GM23338 (cell line): ENCODE results near the gene SCAANT1. TPM values are rescaled to one million over a fixed set of nuclear protein-coding genes. Genes with fewer than 3 reads are reported as not detected.

Experiments used
- ATAC-seq: fragments of 200-7000 bp; cut with Tn5 transposase; 3 replicates; pipeline ENCODE4 v1.9.1; 2020
- DNase-seq: peaks from one replicate; pipeline ENCODE4 v3.0.0-alpha.2; 2015; ENCODE audit warnings: low spot score
- H2AFZ ChIP-seq: fragments of 200-600 bp; sonication (generic); 2 replicates; pipeline ENCODE4 v1.8.0; 2016; ENCODE audit warnings: antibody characterized with exemption, mild to moderate bottlenecking, moderate library complexity
- H3F3A ChIP-seq: fragments of 200-600 bp; sonication (generic); replicated peaks from 2 replicates; pipeline ENCODE4 v1.8.0; 2017; ENCODE audit warnings: antibody characterized with exemption, mixed run types, low read depth
- H3K27ac ChIP-seq: fragments of 200-600 bp; sonication (generic); 2 replicates; pipeline ENCODE4 v1.6.1; 2016; ENCODE audit warnings: low read depth
- H3K27me3 ChIP-seq: fragments of 200-600 bp; sonication (generic); 2 replicates; pipeline ENCODE4 v1.8.0; 2016; ENCODE audit warnings: mild to moderate bottlenecking, mixed run types, moderate library complexity; ENCODE audit not compliant: insufficient read depth
- H3K36me3 ChIP-seq: fragments of 200-600 bp; sonication (generic); 2 replicates; pipeline ENCODE4 v1.8.0; 2016; ENCODE audit warnings: mild to moderate bottlenecking; ENCODE audit not compliant: insufficient read depth
- H3K4me1 ChIP-seq: fragments of 200-600 bp; sonication (generic); 2 replicates; pipeline ENCODE4 v1.8.0; 2016; ENCODE audit warnings: mild to moderate bottlenecking, moderate library complexity; ENCODE audit not compliant: insufficient read depth
- H3K4me2 ChIP-seq: fragments of 200-600 bp; sonication (generic); 2 replicates; pipeline ENCODE4 v1.7.1; 2017; ENCODE audit warnings: mixed run types
- H3K4me3 ChIP-seq: fragments of 200-600 bp; sonication (generic); 2 replicates; pipeline ENCODE4 v1.6.1; 2016; ENCODE audit warnings: mixed run types
- H3K79me2 ChIP-seq: fragments of 200-600 bp; sonication (generic); replicated peaks from 2 replicates; pipeline ENCODE4 v1.8.0; 2017; ENCODE audit warnings: mild to moderate bottlenecking; ENCODE audit not compliant: insufficient read depth
- H3K9me2 ChIP-seq: fragments of 200-600 bp; sonication (generic); 2 replicates; pipeline ENCODE4 v1.8.0; 2017; ENCODE audit not compliant: insufficient read depth
- H4K20me1 ChIP-seq: fragments of 200-600 bp; sonication (generic); replicated peaks from 2 replicates; pipeline ENCODE4 v1.8.0; 2017; ENCODE audit warnings: mild to moderate bottlenecking; ENCODE audit not compliant: insufficient read depth
- H3K27ac Mint-ChIP-seq: 2 replicates; pipeline ENCODE4 v1.8.0; 2020; ENCODE audit warnings: inconsistent platforms, mild to moderate bottlenecking, moderate library complexity, mixed read lengths
- H3K27me3 Mint-ChIP-seq: 3 replicates; pipeline ENCODE4 v1.8.0; 2022; ENCODE audit warnings: low read depth, mild to moderate bottlenecking, moderate library complexity, mixed read lengths, inconsistent platforms; ENCODE audit not compliant: insufficient read depth, poor library complexity
- H3K36me3 Mint-ChIP-seq: 3 replicates; pipeline ENCODE4 v1.8.0; 2021; ENCODE audit warnings: low read depth, mild to moderate bottlenecking, inconsistent platforms, moderate library complexity, mixed read lengths
- H3K4me1 Mint-ChIP-seq: 3 replicates; pipeline ENCODE4 v1.8.0; 2020; ENCODE audit warnings: mild to moderate bottlenecking, inconsistent platforms, mixed read lengths
- H3K4me3 Mint-ChIP-seq: 3 replicates; pipeline ENCODE4 v1.8.0; 2021; ENCODE audit warnings: moderate library complexity, mild to moderate bottlenecking, inconsistent platforms, mixed read lengths
- H3K9me3 Mint-ChIP-seq: 3 replicates; pipeline ENCODE4 v1.8.0; 2020; ENCODE audit warnings: moderate library complexity, mild to moderate bottlenecking, inconsistent platforms, mixed read lengths
- CREB1 ChIP-seq: fragments of 250-450 bp; sonication (Bioruptor Pico); IDR thresholded peaks from 2 replicates; pipeline ENCODE4 v1.5.0; 2020; ENCODE audit warnings: low read depth, mild to moderate bottlenecking, moderate library complexity
- CTCF ChIP-seq, 2 experiments: fragments of 200-600 bp in 1 of 2; sonication (generic) in 1 of 2; conservative IDR thresholded peaks; 2 replicates each; pipeline versions ENCODE4 v1.5.1 to v1.6.1; 2016 to 2017; ENCODE audit warnings: antibody characterized with exemption in 2 of 2, low read depth in 2 of 2, mild to moderate bottlenecking in 2 of 2, moderate library complexity in 1 of 2
- ETS1 ChIP-seq: IDR thresholded peaks from 2 replicates; pipeline ENCODE4 v1.6.1; 2016; ENCODE audit warnings: antibody characterized with exemption
- EZH2 ChIP-seq: fragments of 200-600 bp; sonication (generic); IDR thresholded peaks from one replicate; pipeline ENCODE4 v1.8.0; 2017; ENCODE audit warnings: antibody characterized with exemption, mild to moderate bottlenecking, low read depth; ENCODE audit not compliant: unreplicated experiment
- EZH2phosphoT487 ChIP-seq: fragments of 200-600 bp; sonication (generic); IDR thresholded peaks from one replicate; pipeline ENCODE4 v1.8.1; 2018; ENCODE audit warnings: antibody characterized with exemption; ENCODE audit not compliant: unreplicated experiment
- JUNB ChIP-seq: IDR thresholded peaks from one replicate; pipeline ENCODE4 v1.6.1; 2016; ENCODE audit warnings: antibody characterized with exemption; ENCODE audit not compliant: unreplicated experiment
- NANOG ChIP-seq: IDR thresholded peaks from 2 replicates; pipeline ENCODE4 v1.6.1; 2016; ENCODE audit warnings: antibody characterized with exemption, borderline replicate concordance
- POLR2AphosphoS5 ChIP-seq: IDR thresholded peaks from 2 replicates; pipeline ENCODE4 v1.6.1; 2016; ENCODE audit warnings: antibody characterized with exemption, low read depth
- REST ChIP-seq: IDR thresholded peaks from one replicate; pipeline ENCODE4 v1.6.1; 2018; ENCODE audit warnings: antibody characterized with exemption; ENCODE audit not compliant: unreplicated experiment
- STAT1 ChIP-seq: IDR thresholded peaks from one replicate; pipeline ENCODE4 v1.6.1; 2016; ENCODE audit warnings: antibody characterized with exemption; ENCODE audit not compliant: unreplicated experiment
- ZNF114 ChIP-seq: fragments of 250-450 bp; sonication (Bioruptor Pico); IDR thresholded peaks from 2 replicates; pipeline ENCODE4 v1.5.0; 2020; ENCODE audit warnings: mild to moderate bottlenecking, moderate library complexity
- ZNF331 ChIP-seq: fragments of 250-450 bp; sonication (Bioruptor Pico); IDR thresholded peaks from 2 replicates; pipeline ENCODE4 v1.5.0; 2020; ENCODE audit warnings: low read depth, mild to moderate bottlenecking, moderate library complexity
- ZNF462 ChIP-seq: fragments of 250-450 bp; sonication (Bioruptor Pico); IDR thresholded peaks from 2 replicates; pipeline ENCODE4 v1.5.0; 2020; ENCODE audit warnings: mild to moderate bottlenecking, moderate library complexity
- polyA plus RNA-seq: library from polyadenylated mRNA; unstranded; fragments of >200 nt; fragmentation: Nextera tagmentation; extraction: Ambion mirVana; gene quantifications from 2 replicates; pipeline ENCODE4 v1.2.1, GENCODE V29; 2016
- total RNA-seq: library from RNA; depleted of rRNA; stranded (reverse); fragments of >200 nt; shearing (Covaris generic); gene quantifications from 2 replicates; pipeline ENCODE4 v1.2.3, GENCODE V29; 2014

SCAANT1 gene
- total and polyA plus RNA-seq, 2 experiments from 2014 or later = 1.2 TPM; not detected in 1

GRCh38 chr3:63960048-63960711 is 48.0 kb upstream of the SCAANT1 start:
- Histone ChIP-seq H3K36me3 (no peaks in the 10 kb centered on the region), H3K9me2 (no peaks in the 10 kb centered on the region), H3K4me1 (peaks cover 42% of the 10 kb centered on the region), H4K20me1 (no peaks in the 10 kb centered on the region), H3K4me3 (no peak overlapping the region), H3K27ac (peak overlapping the region; percentile 23; the same call in 1 of the 2 replicates), H3K27me3 (no peaks in the 10 kb centered on the region), H3F3A (no peaks in the 10 kb centered on the region; the same call in 1 of the 2 replicates), H2AFZ (no peak overlapping the region), H3K4me2 (no peak overlapping the region), H3K79me2 (peaks cover 9% of the 10 kb centered on the region; the same call in 1 of the 2 replicates)
- H3K4me1 Mint-ChIP-seq = peaks cover 56% of the 10 kb centered on the region
- H3K27ac Mint-ChIP-seq = peak overlapping the region; percentile 89
- H3K4me3 Mint-ChIP-seq = no peak overlapping the region
- ATAC-seq = no peak; the same call in 2 of the 3 replicates
- TF ChIP-seq STAT1 (no peak), ETS1 (no peak), ZNF462 (CRISPR knock-in tag) (no peak), ZNF114 (CRISPR knock-in tag) (no peak), JUNB (no peak), POLR2AphosphoS5 (no peak), CTCF (conservative IDR thresholded peaks at IDR 0.05; ENCODE audit: low read depth in 2 of 2) (no peak), EZH2 (no peak), REST (no peak), CREB1 (CRISPR knock-in tag) (no peak), ZNF331 (CRISPR knock-in tag) (no peak), NANOG (no peak), EZH2phosphoT487 (no peak)
- no peaks in the 10 kb centered on the region for H3K36me3 Mint-ChIP-seq
- peaks cover 7% of the 10 kb centered on the region for H3K27me3 Mint-ChIP-seq
- DNase-seq = no peak
- H3K9me3 Mint-ChIP-seq = no peaks in the 10 kb centered on the region
